Endothelial cell of umbilical vein (primary cell): ENCODE measurements around the gene HDAC7. TPM values are rescaled to one million over a fixed set of nuclear protein-coding genes. Genes with fewer than 3 reads are reported as not detected.

Experiments used
- BruUV-seq: library from RNA; stranded (reverse); fragments of 400-500 nt; replicated peaks from 2 replicates; lab custom pipeline; 2021; lab: Mats Ljungman, UMichigan
- CTCF ChIA-PET: fragments of 300-600, 350-600 bp; sonication (Branson Sonifier 250); formaldehyde crosslinking; loops from one replicate; lab custom pipeline; 2021; ENCODE audit warnings: antibody characterized with exemption, inconsistent platforms; lab: Charles Lee
- POLR2A ChIA-PET: fragments of 300-600, 350-600 bp; sonication (Branson Sonifier 250); formaldehyde crosslinking; loops from one replicate; lab custom pipeline; 2021; ENCODE audit warnings: antibody characterized with exemption, inconsistent platforms; lab: Charles Lee
- DNase-seq: peaks from one replicate; pipeline ENCODE4 v3.0.0-alpha.2; 2011; ENCODE audit warnings: low read depth, low spot score
- FAIRE-seq: peaks from 2 replicates; lab custom pipeline; 2011; peaks lifted over from hg19 to GRCh38; lab: Jason Lieb, UNC
- H2AFZ ChIP-seq: 2 replicates; pipeline ENCODE4 v1.6.0; 2012; ENCODE audit warnings: low read depth, low read length, control low read depth, inconsistent platforms
- H3K27ac ChIP-seq: 2 replicates; pipeline ENCODE4 v1.5.1; 2011; ENCODE audit warnings: low read depth, mild to moderate bottlenecking, control low read depth, low read length, moderate library complexity; ENCODE audit not compliant: insufficient read depth
- H3K27me3 ChIP-seq, 2 experiments: 2 replicates each; pipeline versions ENCODE4 v1.6.0 to v1.6.1; 2011; ENCODE audit warnings: low read length in 2 of 2, mixed read lengths in 1 of 2; ENCODE audit not compliant: control insufficient read depth in 2 of 2, insufficient read depth in 2 of 2
- H3K36me3 ChIP-seq, 2 experiments: 2 replicates in 1 of 2; 3 replicates in 1 of 2; pipeline ENCODE4 v1.5.1; 2011; ENCODE audit warnings: low read length in 2 of 2, mild to moderate bottlenecking in 1 of 2, moderate library complexity in 1 of 2; ENCODE audit not compliant: control insufficient read depth in 2 of 2, insufficient read depth in 2 of 2; ENCODE audit errors: extremely low read depth in 1 of 2
- H3K4me1 ChIP-seq: 3 replicates; pipeline ENCODE4 v1.5.1; 2011; ENCODE audit warnings: mild to moderate bottlenecking, low read length; ENCODE audit not compliant: control insufficient read depth, insufficient read depth; ENCODE audit errors: extremely low read depth
- H3K4me2 ChIP-seq: 2 replicates; pipeline ENCODE4 v1.6.1; 2011; ENCODE audit warnings: low read length, control low read depth, mixed read lengths; ENCODE audit not compliant: insufficient read depth
- H3K4me3 ChIP-seq, 3 experiments: fragments of 200-600 bp in 1 of 3; sonication (generic), shearing (Covaris generic) in 1 of 3; replicated peaks in 1 of 3; 2 replicates each; pipeline ENCODE4 v1.5.1; 2011 to 2016; ENCODE audit warnings: control low read depth in 3 of 3, low read length in 3 of 3, mild to moderate bottlenecking in 2 of 3, inconsistent platforms in 1 of 3, low read depth in 1 of 3, moderate library complexity in 1 of 3; ENCODE audit not compliant: insufficient read depth in 1 of 3
- H3K79me2 ChIP-seq: 2 replicates; pipeline ENCODE4 v1.6.0; 2012; ENCODE audit warnings: low read length, inconsistent platforms; ENCODE audit not compliant: control insufficient read depth, insufficient read depth
- H3K9ac ChIP-seq: replicated peaks from 2 replicates; pipeline ENCODE3; 2011; ENCODE audit warnings: low read length, control low read depth; ENCODE audit not compliant: insufficient read depth; ENCODE audit errors: extremely low read depth
- H3K9me1 ChIP-seq: replicated peaks from 3 replicates; pipeline ENCODE4 v1.6.0; 2011; ENCODE audit warnings: mild to moderate bottlenecking, low read length; ENCODE audit not compliant: control insufficient read depth, insufficient read depth; ENCODE audit errors: extremely low read depth
- H3K9me3 ChIP-seq: replicated peaks from 2 replicates; pipeline ENCODE4 v1.5.1; 2012; ENCODE audit warnings: low read length, inconsistent platforms; ENCODE audit not compliant: control insufficient read depth, insufficient read depth
- H4K20me1 ChIP-seq: replicated peaks from 2 replicates; pipeline ENCODE3; 2011; ENCODE audit warnings: mild to moderate bottlenecking, low read length; ENCODE audit not compliant: control insufficient read depth, insufficient read depth; ENCODE audit errors: extremely low read depth
- CTCF ChIP-seq, 2 donors: IDR thresholded peaks; 1 replicate in 1 of 2; 2 replicates in 1 of 2; pipeline ENCODE4 v1.5.1; 2011; ENCODE audit warnings: low read length in 2 of 2, mild to moderate bottlenecking in 2 of 2, moderate library complexity in 2 of 2, control low read depth in 1 of 2, inconsistent platforms in 1 of 2, low read depth in 1 of 2; ENCODE audit not compliant: insufficient read depth in 1 of 2; ENCODE audit errors: extremely low read depth in 1 of 2
- EZH2 ChIP-seq: IDR thresholded peaks from 2 replicates; pipeline ENCODE4 v1.6.1; 2012; ENCODE audit warnings: borderline replicate concordance, low read depth, mild to moderate bottlenecking, moderate library complexity, low read length, inconsistent platforms; ENCODE audit not compliant: severe bottlenecking
- FOS ChIP-seq: IDR thresholded peaks from 2 replicates; pipeline ENCODE4 v1.6.1; 2011; ENCODE audit warnings: mild to moderate bottlenecking, low read length, moderate library complexity, borderline replicate concordance; ENCODE audit not compliant: insufficient read depth
- GATA2 ChIP-seq: IDR thresholded peaks from 2 replicates; pipeline ENCODE4 v1.7.0; 2011; ENCODE audit warnings: low read depth, mild to moderate bottlenecking, moderate library complexity, mixed read lengths, low read length; ENCODE audit not compliant: insufficient read length, insufficient read depth
- JUN ChIP-seq: IDR thresholded peaks from 2 replicates; pipeline ENCODE4 v1.6.1; 2011; ENCODE audit warnings: borderline replicate concordance, low read depth; ENCODE audit not compliant: insufficient read length, insufficient read depth
- MAX ChIP-seq: IDR thresholded peaks from 2 replicates; pipeline ENCODE4 v1.6.1; 2011; ENCODE audit not compliant: insufficient read depth, insufficient read length
- MYC ChIP-seq: IDR thresholded peaks from one replicate; pipeline ENCODE4 v1.6.1; 2011; ENCODE audit warnings: mild to moderate bottlenecking, low read depth, low read length
- POLR2A ChIP-seq: IDR thresholded peaks from 2 replicates; pipeline ENCODE4 v1.6.1; 2012; ENCODE audit warnings: low read depth, mild to moderate bottlenecking, control low read depth, low read length
- POLR2AphosphoS5 ChIP-seq: IDR thresholded peaks from 2 replicates; pipeline ENCODE4 v1.6.1; 2012; ENCODE audit warnings: low read depth, mild to moderate bottlenecking, control low read depth, low read length, moderate library complexity; ENCODE audit not compliant: insufficient read depth
- dilution Hi-C: fragments of 300-500 bp; cut with MboI; formaldehyde crosslinking; loops from one replicate; pipeline ENCODE4 v1.15.0; 2019; ENCODE audit warnings: low sequenced_read_pairs; ENCODE audit not compliant: extremely low pct_ligation_motif_present
- intact Hi-C: fragments of 100-400 bp; cut with micrococcal nuclease; formaldehyde crosslinking; loops from one replicate; pipeline ENCODE4 v1.10.0; 2022
- polyA plus RNA-seq, 4 experiments: library from polyadenylated mRNA; depleted of rRNA in 3 of 4; stranded (reverse) in 3 of 4; unstranded in 1 of 4; fragments of >200 nt; gene quantifications; 2 replicates each; pipeline versions ENCODE4 v1.2.1 to v1.2.3, GENCODE V29; 2011 to 2012; ENCODE audit warnings: missing spikeins in 1 of 4
- total RNA-seq: library from RNA; stranded (reverse); gene quantifications from 2 replicates; pipeline ENCODE4 v1.2.3, GENCODE V29; 2021

HDAC7 gene
- total and polyA plus RNA-seq, 2 donors (not counting 3 experiments of a cell fraction or from before 2014, with no cell fraction given), result 119 to 249 TPM

- intact Hi-C loops, result no loop called here
- no TSS peak for BruUV-seq
- Histone ChIP-seq H3K27ac (no peak overlapping the region), H3K79me2 (no peaks in the 10 kb centered on the region), H3K9me3 (no peaks in the 10 kb centered on the region), H3K36me3 (no peaks in the 10 kb centered on the region), H3K4me1 (peaks cover 6% of the 10 kb centered on the region), H3K27me3 (no peaks in the 10 kb centered on the region), H4K20me1 (no peaks in the 10 kb centered on the region), H3K9me1 (no peaks in the 10 kb centered on the region), H3K4me2 (no peak overlapping the region), H3K9ac (no peak overlapping the region), H3K4me3 (no peak overlapping the region), H2AFZ (no peak overlapping the region)
- dilution Hi-C loops, result no loop called here
- DNase-seq (no peak), FAIRE-seq (no peak)
- CTCF ChIA-PET, result no interaction called here
- TF ChIP-seq POLR2A, result no peak
- TF ChIP-seq EZH2, result no peak
- POLR2A ChIA-PET, result no interaction called here
These were observed 43.8 kb upstream of the HDAC7 start for GRCh38 chr12:47863467-47863866.

- dilution Hi-C loops, result no loop called here
- no peaks in the 10 kb centered on the region for H3K9me3 ChIP-seq
- H3K27ac ChIP-seq, result no peak overlapping the region
- H3K9me1 ChIP-seq, result no peaks in the 10 kb centered on the region
- H3K4me1 ChIP-seq, result peaks cover 2% of the 10 kb centered on the region
- intact Hi-C loops, result no loop called here
- CTCF ChIA-PET, result interaction anchor here (1.0 kb wide), 1 partner anchor 24 kb away, joined by 3 read pairs; no protein-coding TSS in a partner anchor
- POLR2A ChIA-PET, result no interaction called here
- H3K4me3 ChIP-seq, result no peak overlapping the region
- DNase-seq, result no peak
- no peak for TF ChIP-seq MAX
- TF ChIP-seq POLR2A, result no peak
- TF ChIP-seq POLR2AphosphoS5, result no peak
- no peak for TF ChIP-seq MYC
- no peak for TF ChIP-seq CTCF (IDR thresholded peaks at IDR 0.05; ENCODE audit: extremely low read depth in 1 of 2, insufficient read depth in 1 of 2, low read depth in 1 of 2, low read length in 2 of 2)
- no peak for TF ChIP-seq FOS
- TF ChIP-seq EZH2, result no peak
- no peak for TF ChIP-seq GATA2
- no peak for TF ChIP-seq JUN
- H3K4me2 ChIP-seq, result no peak overlapping the region
- no peaks in the 10 kb centered on the region for H3K79me2 ChIP-seq
- no peaks in the 10 kb centered on the region for H3K27me3 ChIP-seq
- BruUV-seq, result no TSS peak
- no peak for FAIRE-seq
- H4K20me1 ChIP-seq, result no peaks in the 10 kb centered on the region
- H2AFZ ChIP-seq, result no peak overlapping the region
- H3K9ac ChIP-seq, result no peak overlapping the region
- H3K36me3 ChIP-seq, result no peaks in the 10 kb centered on the region
These were observed 43.2 kb upstream of the HDAC7 start for GRCh38 chr12:47862881-47863280.
